Measurements from ENCODE around the gene TMEM163.
"Not testable (repeated sequence)": the region's sequence is repeated elsewhere in the genome, so short reads cannot be mapped to it uniquely, and the experiment has no call there.

Gene TMEM163

DNA sequence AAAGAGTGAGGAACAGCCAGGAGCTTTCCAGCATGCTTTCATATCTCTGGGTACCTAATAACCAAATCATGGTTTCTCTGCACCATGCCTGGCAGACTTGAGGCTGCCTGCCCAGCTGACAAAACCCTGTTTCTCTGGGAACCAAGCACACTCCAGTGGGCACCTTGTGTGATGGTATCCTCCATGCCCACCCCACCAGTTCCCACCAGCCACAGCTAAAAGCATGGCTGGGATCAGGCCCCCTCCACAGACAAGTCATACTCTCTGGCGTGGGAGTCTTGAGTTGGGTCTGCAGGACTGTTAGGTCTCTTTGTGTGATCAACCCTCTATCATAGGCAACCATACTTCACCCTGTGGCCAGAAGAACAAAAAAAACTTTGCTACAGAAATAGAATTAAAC is 56.0 kb downstream of the TMEM163 start:
- no peak for DNase-seq (ENCODE audit: low read depth)
- no peak overlapping the region for H3K4me3 ChIP-seq (replicated peaks; ENCODE audit: low read depth, low read length)
- TF ChIP-seq, protein P1, sequence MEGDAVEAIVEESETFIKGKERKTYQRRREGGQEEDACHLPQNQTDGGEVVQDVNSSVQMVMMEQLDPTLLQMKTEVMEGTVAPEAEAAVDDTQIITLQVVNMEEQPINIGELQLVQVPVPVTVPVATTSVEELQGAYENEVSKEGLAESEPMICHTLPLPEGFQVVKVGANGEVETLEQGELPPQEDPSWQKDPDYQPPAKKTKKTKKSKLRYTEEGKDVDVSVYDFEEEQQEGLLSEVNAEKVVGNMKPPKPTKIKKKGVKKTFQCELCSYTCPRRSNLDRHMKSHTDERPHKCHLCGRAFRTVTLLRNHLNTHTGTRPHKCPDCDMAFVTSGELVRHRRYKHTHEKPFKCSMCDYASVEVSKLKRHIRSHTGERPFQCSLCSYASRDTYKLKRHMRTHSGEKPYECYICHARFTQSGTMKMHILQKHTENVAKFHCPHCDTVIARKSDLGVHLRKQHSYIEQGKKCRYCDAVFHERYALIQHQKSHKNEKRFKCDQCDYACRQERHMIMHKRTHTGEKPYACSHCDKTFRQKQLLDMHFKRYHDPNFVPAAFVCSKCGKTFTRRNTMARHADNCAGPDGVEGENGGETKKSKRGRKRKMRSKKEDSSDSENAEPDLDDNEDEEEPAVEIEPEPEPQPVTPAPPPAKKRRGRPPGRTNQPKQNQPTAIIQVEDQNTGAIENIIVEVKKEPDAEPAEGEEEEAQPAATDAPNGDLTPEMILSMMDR (IDR thresholded peaks at IDR 0.05; ENCODE audit: low read length, missing control alignments) = no peak

DNA sequence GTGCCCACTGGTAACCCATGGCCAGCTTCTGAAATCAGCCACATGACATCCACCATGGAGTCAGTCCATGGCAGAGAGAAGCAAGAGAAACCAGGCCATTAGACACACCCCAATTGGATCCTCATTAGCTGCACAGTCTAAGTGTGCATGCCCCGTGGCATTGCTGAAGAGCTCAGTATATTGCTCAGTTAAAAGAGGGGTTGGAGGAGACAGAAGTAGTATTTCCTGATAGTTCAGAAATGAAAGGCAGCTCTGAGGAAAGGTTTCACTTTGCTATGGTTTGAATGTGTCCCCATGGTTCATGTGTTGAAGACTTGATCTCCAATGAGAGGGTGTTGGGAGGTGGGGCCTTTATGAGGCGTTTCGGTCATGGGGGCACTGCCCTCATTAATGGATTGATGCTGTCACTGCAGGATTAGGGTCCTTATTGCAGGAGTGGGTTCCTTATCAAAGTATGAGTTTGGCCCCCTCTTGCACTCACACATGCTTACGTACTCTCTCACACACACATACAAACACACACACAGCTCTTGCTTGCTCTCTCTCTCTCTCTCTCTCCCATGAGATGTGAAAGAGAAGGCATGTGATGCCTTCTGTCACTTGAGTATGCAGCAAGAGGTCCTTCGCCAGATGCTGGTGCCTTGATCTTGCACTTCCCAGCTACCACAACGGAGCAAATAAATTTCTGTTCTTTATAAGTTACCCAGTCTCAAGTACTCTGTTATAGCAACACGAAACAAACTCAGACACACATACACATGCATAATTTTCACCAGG is 58.0 kb downstream of the TMEM163 start:
- no peak overlapping the region for H3K4me3 ChIP-seq (replicated peaks; ENCODE audit: low read depth, low read length)
- no peak for DNase-seq (ENCODE audit: low read depth)
- TF ChIP-seq, protein P1 (IDR thresholded peaks at IDR 0.05; ENCODE audit: low read length, missing control alignments) = no peak

DNA sequence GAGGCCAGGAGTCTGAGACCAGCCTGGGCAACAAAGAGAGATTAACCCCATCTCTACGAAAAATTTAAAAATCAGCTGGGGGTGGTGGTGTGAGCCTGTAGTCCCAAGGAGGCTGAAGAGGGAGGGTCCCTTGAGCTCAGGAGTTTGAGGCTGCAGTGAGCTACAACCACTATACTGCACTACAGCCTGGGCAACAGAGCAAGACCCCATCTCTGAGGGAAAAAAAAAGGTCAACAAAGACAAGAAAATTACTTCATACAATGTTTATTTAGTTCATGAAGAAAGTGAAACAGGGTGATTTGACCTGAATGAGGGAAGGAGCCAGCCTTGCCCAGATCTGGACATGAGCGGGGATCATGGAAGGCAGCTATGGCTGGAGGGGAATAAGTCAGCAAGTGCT is 59.1 kb downstream of the TMEM163 start:
- TF ChIP-seq, protein P1 (IDR thresholded peaks at IDR 0.05; ENCODE audit: low read length, missing control alignments) = no peak
- no peak for DNase-seq (ENCODE audit: low read depth)
- H3K4me3 ChIP-seq (replicated peaks; ENCODE audit: low read depth, low read length) = no peak overlapping the region

DNA sequence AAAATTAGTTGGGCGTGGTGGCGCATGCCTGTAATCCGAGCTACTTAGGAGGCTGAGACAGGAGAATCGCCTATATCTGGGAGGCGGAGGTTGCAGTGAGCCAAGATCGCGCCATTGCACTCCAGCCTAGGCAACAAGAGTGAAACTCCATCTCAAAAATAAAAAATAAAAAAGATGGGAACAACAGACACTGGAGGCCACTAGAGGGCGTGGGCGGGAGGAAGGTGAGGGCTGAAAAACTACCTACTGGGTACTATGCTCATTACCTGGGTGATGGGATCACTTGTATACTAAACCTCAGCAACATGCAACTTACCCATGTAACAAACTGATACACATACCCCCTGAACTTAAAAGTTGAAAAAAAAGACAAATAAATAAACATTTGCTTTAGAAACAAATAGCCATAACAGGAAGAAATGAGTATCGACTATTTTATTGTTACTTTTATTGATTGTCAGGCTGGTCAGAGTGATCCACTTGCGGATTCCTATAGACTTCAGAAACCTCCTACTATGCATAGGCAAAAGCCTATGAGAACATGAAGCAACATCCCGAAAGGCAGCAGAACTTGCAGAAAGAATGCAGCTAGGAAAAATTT is 61.0 kb downstream of the TMEM163 start:
- H3K4me3 ChIP-seq (replicated peaks; ENCODE audit: low read depth, low read length) = no peak overlapping the region
- TF ChIP-seq, protein P1 (IDR thresholded peaks at IDR 0.05; ENCODE audit: low read length, missing control alignments) = peak; percentile 58
- DNase-seq (ENCODE audit: low read depth) = peak; percentile 5

DNA sequence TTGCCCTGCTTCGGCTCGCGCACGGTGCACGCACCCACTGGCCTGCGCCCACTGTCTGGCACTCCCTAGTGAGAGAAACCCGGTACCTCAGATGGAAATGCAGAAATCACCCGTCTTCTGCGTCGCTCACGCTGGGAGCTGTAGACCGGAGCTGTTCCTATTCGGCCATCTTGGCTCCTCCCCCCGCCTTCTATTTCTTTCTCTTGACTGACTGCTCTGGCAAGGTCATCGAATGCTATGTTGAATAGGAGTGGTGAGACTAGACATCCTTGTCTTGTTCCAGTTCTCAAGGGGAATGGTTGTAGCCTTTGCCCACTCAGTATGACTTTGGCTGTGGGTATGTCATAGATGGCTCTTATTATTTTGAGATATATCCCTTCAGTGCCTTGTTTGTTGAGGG is 62.4 kb downstream of the TMEM163 start:
- H3K4me3 ChIP-seq (replicated peaks; ENCODE audit: low read depth, low read length); DNase-seq (ENCODE audit: low read depth): not testable (repeated sequence)

DNA sequence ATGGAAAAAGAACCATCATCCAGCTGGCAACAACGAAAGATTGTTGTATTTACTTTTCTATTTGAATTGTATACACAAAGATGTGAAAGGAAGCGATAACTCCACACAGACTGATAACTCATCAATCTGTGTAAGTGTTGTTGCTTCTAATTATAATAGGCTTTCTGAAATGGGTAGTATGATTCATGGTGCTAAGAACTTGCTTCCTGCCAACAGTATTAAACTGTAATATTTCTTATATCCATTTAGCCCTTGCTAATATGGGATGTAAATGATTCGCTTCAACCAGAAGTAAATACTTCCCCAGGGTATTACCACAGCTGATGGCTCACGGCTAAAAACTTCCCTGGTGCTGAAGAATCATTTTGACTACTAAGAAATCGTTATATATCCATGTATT is 70.2 kb downstream of the TMEM163 start:
- DNase-seq (ENCODE audit: low read depth) = no peak
- H3K4me3 ChIP-seq (replicated peaks; ENCODE audit: low read depth, low read length) = no peak overlapping the region
- TF ChIP-seq, protein P1 (IDR thresholded peaks at IDR 0.05; ENCODE audit: low read length, missing control alignments) = no peak

DNA sequence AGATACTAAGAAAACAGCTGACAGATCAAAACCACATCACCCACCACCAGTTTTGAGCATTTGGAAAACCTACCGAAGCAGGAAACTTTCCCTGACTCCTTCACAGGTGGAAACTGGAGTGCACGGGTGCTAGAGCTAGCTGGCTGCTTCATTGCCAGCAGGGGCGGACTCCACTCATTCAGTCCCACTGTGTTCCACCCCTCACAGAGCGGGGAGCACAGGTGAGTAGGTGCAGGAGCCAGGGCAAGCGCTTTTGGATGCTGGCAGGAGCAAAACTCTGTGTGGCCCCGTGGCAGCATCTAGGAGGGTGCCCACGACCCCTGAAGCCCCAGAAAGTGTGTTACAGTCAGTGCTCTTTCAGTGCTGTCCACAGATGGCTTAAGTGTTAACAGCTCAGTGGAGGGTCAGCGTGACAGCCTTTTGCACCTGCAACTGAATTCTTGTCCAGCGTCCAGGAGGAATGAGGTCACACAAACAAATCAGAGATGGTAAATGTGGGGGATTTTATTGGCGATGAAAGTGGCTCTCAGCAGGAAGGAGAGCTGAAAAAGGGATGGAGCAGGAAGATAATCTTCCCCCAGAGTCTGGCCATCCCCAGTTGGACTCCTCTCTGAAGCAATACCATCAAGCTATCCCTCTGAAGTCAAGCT is 71.1 kb downstream of the TMEM163 start:
- no peak for DNase-seq (ENCODE audit: low read depth)
- H3K4me3 ChIP-seq (replicated peaks; ENCODE audit: low read depth, low read length) = no peak overlapping the region
- TF ChIP-seq, protein P1 (IDR thresholded peaks at IDR 0.05; ENCODE audit: low read length, missing control alignments) = no peak
